ENCODE measurements around the gene PELI3. TPM values are rescaled to one million over a fixed set of nuclear protein-coding genes. Genes with fewer than 3 reads are reported as not detected.

Gene PELI3
- total RNA-seq, 4 donors from 2014 or later = 20.5 to 43.9 (median 29.9) TPM

DNA sequence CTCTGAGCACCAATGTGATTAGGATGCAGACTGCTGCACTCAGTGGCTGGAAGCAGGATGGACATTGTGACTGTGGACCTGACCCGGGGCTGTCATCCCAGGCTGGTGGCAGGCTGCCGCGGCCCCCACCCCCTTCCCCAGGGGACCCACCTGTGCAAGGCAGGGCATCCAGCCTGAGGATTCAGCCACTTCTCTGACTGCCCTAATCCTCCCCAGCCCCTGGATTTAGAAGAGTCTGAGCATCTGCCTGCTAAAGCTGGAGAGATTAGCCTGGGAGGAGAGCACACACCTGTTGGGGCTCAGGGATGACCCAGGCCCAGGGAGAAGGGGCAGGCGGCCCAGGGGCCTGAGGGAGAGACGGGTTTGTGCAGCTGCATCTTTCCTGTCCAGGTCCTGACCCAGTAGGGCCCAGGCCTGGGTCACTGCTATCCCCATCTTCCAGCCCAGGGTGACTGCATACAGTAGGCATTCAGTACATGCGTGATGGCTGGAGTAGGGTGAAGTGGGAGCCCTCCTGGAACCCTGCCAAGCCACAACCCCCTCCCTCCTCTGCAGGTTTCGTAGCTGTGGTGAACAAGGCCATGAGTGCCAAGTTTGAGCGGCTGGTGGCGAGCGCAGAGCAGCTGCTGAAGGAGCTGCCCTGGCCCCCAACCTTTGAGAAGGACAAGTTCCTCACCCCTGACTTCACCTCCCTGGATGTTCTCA is 25.6 kb downstream of the PELI3 start:
- no peak for ATAC-seq
- Histone ChIP-seq H3K4me3 (no peak overlapping the region), H3K9me3 (no peaks in the 10 kb centered on the region), H3K27ac (no peak overlapping the region), H3K36me3 (peaks cover 0 to 92% of the 10 kb centered on the region in 2 donors), H3K4me1 (no peaks in the 10 kb centered on the region), H3K27me3 (no peaks in the 10 kb centered on the region)
- 40% methylated on average over 1 of the region's 10 CpGs; no CpG with 5 or more reads in 1 of the 2 donors for WGBS, 2 donors (ENCODE audit: low coverage in 1 of 2)
- no peak for TF ChIP-seq POLR2AphosphoS5 (IDR thresholded peaks at IDR 0.05)

DNA sequence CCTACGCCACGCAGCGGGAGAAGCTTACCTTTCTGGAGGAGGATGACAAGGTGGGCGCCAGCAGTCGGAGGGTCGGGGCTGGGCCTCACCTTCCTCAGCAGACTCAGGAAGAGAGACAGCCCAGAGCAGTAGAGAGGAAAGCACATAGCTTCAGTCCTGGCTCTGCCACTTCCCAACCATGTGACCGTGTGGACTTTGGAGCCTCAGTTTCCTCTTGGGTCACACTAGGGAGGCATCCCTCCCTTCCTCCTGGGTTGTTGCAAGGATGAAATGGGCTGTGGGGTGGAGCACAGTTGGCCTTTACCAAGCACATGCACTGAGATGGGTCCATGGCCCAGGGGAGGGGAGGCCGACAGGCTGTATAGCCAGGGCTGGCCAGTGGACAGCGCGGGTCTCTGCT is 26.4 kb downstream of the PELI3 start:
- no peaks in the 10 kb centered on the region for H3K9me3 ChIP-seq
- no peak overlapping the region for H3K27ac ChIP-seq
- no peaks in the 10 kb centered on the region for H3K27me3 ChIP-seq
- H3K4me3 ChIP-seq = no peak overlapping the region
- no peak for TF ChIP-seq EP300 (IDR thresholded peaks at IDR 0.05)
- no peak for TF ChIP-seq POLR2A (IDR thresholded peaks at IDR 0.05)
- no peak for TF ChIP-seq POLR2AphosphoS5 (IDR thresholded peaks at IDR 0.05)
- TF ChIP-seq, protein P1, sequence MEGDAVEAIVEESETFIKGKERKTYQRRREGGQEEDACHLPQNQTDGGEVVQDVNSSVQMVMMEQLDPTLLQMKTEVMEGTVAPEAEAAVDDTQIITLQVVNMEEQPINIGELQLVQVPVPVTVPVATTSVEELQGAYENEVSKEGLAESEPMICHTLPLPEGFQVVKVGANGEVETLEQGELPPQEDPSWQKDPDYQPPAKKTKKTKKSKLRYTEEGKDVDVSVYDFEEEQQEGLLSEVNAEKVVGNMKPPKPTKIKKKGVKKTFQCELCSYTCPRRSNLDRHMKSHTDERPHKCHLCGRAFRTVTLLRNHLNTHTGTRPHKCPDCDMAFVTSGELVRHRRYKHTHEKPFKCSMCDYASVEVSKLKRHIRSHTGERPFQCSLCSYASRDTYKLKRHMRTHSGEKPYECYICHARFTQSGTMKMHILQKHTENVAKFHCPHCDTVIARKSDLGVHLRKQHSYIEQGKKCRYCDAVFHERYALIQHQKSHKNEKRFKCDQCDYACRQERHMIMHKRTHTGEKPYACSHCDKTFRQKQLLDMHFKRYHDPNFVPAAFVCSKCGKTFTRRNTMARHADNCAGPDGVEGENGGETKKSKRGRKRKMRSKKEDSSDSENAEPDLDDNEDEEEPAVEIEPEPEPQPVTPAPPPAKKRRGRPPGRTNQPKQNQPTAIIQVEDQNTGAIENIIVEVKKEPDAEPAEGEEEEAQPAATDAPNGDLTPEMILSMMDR (IDR thresholded peaks at IDR 0.05) = no peak
- H3K4me1 ChIP-seq = no peaks in the 10 kb centered on the region
- peaks cover 0 to 92% of the 10 kb centered on the region in 2 donors for H3K36me3 ChIP-seq
- WGBS, 2 donors (ENCODE audit: low coverage in 1 of 2) = 91% methylated on average over 4 of the region's 10 CpGs; no CpG with 5 or more reads in 1 of the 2 donors
- no peak for ATAC-seq

DNA sequence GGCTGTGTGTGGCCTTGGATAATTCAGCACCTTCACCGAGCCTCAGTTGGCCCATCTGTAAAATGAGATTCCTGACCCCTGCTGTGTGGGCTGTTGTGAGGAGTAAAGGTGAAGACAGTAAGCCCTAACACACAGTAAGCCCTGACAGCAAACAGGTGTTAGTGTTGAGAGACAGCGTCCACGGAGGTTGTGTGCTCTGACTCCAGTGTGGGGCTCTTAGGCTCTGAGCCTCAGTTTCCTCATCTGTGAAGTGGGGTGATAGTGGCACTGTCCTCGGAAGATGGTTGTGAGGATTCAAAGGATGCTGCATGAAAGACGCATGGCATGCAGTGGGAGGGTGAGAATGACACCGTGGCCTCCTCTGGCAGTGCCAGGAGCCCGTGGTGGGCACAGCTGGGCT is 27.8 kb downstream of the PELI3 start:
- ATAC-seq = no peak
- H3K27ac ChIP-seq = no peak overlapping the region
- TF ChIP-seq, protein P1 (IDR thresholded peaks at IDR 0.05) = no peak
- TF ChIP-seq POLR2AphosphoS5 (IDR thresholded peaks at IDR 0.05) (no peak), POLR2A (IDR thresholded peaks at IDR 0.05) (no peak), EP300 (IDR thresholded peaks at IDR 0.05) (no peak)
- no peaks in the 10 kb centered on the region for H3K9me3 ChIP-seq
- no peaks in the 10 kb centered on the region for H3K4me1 ChIP-seq
- H3K27me3 ChIP-seq = no peaks in the 10 kb centered on the region
- WGBS, 2 donors (ENCODE audit: low coverage in 1 of 2) = 88% methylated on average over 4 of the region's 7 CpGs; no CpG with 5 or more reads in 1 of the 2 donors
- no peak overlapping the region for H3K4me3 ChIP-seq
- peaks cover 0 to 92% of the 10 kb centered on the region in 2 donors for H3K36me3 ChIP-seq

DNA sequence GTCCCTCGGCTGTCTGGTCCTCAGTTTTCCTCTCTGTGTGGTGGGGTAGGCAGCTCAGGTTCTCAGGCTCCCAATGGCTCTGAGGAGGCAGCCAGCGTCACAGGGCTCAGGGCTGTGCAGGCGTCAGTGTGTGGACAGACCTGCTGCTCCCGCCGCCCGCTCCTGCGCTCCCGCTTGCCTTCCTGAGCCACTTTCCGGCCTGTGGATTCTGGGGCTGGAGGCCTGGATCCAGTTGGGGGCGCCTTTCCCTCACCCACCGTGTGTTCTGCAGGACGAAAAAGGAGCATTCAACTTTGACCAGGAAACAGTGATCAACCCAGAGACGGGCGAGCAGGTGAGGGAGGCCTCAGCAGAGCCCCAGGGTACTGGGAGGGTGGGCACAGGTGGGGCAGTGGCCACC is 28.2 kb downstream of the PELI3 start:
- H3K36me3 ChIP-seq = peaks cover 0 to 92% of the 10 kb centered on the region in 2 donors
- no peak for ATAC-seq

DNA sequence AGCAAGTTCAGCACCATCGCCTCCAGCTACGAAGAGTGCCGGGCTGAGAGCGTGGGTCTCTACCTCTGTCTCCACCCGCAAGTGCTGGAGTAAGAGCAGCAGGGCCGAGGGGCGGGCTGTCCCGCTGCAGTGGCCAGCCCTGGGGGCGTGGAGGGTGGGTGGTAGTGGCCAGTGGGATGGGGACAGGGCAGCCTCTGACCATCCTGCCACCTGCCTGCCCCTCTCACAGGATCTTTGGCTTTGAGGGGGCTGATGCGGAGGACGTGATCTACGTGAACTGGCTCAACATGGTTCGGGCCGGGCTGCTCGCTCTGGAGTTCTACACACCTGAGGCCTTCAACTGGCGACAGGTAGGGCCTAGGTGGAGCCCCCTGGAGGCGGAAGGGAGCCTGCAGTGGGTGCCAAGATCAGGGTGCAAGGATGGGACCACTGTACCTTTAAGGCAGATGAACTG is 28.7 kb downstream of the PELI3 start:
- no peaks in the 10 kb centered on the region for H3K4me1 ChIP-seq
- no peak overlapping the region for H3K4me3 ChIP-seq
- no peaks in the 10 kb centered on the region for H3K9me3 ChIP-seq
- no peaks in the 10 kb centered on the region for H3K27me3 ChIP-seq
- no peak for TF ChIP-seq POLR2AphosphoS5 (IDR thresholded peaks at IDR 0.05)
- TF ChIP-seq, protein P1 (IDR thresholded peaks at IDR 0.05) = no peak
- no peak for TF ChIP-seq EP300 (IDR thresholded peaks at IDR 0.05)
- TF ChIP-seq POLR2A (IDR thresholded peaks at IDR 0.05) = no peak
- no CpG with 5 or more reads among the region's 17 CpGs for WGBS, 2 donors (ENCODE audit: low coverage in 1 of 2)
- peaks cover 0 to 97% of the 10 kb centered on the region in 2 donors for H3K36me3 ChIP-seq
- no peak overlapping the region for H3K27ac ChIP-seq
- no peak for ATAC-seq

More for the DNA sequence above, 28.2 kb downstream of the PELI3 start:
- TF ChIP-seq POLR2AphosphoS5 (IDR thresholded peaks at IDR 0.05) (no peak), POLR2A (IDR thresholded peaks at IDR 0.05) (no peak), EP300 (IDR thresholded peaks at IDR 0.05) (no peak)
- TF ChIP-seq, protein P1 (IDR thresholded peaks at IDR 0.05) = no peak
- Histone ChIP-seq H3K27ac (no peak overlapping the region), H3K4me1 (no peaks in the 10 kb centered on the region), H3K27me3 (no peaks in the 10 kb centered on the region), H3K4me3 (no peak overlapping the region), H3K9me3 (no peaks in the 10 kb centered on the region)
- WGBS, 2 donors (ENCODE audit: low coverage in 1 of 2) = 80% methylated on average over 1 of the region's 14 CpGs; no CpG with 5 or more reads in 1 of the 2 donors
